ENCODE results near the gene LMNA.

DNA sequence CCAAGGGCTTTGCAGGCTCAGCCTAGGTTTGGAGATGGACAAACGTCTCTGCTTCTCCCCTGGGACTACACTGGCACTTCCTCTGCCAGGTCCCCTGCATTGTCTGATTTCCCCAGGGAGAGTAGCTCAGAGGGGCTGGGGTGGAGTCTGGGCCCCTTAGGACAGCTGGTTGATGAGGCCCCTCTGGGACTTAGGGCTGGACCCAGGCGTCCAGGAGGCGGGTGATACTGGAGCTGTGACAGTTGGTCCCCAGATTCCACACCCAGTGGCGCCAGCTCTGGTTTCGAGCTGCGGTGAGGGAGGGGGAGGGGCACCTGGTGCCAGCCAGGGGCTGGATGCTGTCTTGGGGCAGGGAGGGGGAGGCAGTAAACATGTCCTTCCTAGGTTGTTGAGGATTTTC is 24.8 kb upstream of the LMNA start:
- TF ChIP-seq POLR2A (IDR thresholded peaks at IDR 0.05; ENCODE audit: low read length) (no peak), GATA1 (IDR thresholded peaks at IDR 0.05; ENCODE audit: low read depth, low read length) (no peak)

Data from erythroblast (primary cell).